Activated CD4-positive, alpha-beta T cell treated with anti-CD3 and anti-CD28 coated beads for 24 hours (primary cell): Measurements from ENCODE around the gene LRRTM4.

Experiments
- DNase-seq, 2 donors: peaks; one replicate each; pipeline ENCODE4 v3.0.0-alpha.2; 2020; ENCODE audit warnings: low read depth in 2 of 2

LRRTM4 gene

DNA sequence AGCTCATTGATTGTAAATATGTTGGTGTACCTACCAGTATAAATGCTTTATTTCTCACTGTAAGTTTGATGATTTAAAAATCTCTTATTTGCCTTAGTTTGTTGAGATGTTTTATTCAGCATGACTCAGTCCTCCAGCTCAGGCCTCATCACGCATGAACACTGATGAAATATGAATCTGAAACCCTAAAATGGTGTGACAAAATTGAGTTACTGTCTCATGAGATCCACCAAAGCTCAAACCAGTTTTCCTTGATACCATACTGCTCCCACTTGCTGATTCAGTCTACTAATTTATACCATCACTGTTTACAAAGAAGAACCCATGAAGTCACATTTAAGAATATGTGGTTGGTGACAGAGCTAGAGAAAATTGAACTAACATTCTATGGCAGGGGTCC, 524.9 kb downstream of the LRRTM4 start:
- DNase-seq = no peak

DNA sequence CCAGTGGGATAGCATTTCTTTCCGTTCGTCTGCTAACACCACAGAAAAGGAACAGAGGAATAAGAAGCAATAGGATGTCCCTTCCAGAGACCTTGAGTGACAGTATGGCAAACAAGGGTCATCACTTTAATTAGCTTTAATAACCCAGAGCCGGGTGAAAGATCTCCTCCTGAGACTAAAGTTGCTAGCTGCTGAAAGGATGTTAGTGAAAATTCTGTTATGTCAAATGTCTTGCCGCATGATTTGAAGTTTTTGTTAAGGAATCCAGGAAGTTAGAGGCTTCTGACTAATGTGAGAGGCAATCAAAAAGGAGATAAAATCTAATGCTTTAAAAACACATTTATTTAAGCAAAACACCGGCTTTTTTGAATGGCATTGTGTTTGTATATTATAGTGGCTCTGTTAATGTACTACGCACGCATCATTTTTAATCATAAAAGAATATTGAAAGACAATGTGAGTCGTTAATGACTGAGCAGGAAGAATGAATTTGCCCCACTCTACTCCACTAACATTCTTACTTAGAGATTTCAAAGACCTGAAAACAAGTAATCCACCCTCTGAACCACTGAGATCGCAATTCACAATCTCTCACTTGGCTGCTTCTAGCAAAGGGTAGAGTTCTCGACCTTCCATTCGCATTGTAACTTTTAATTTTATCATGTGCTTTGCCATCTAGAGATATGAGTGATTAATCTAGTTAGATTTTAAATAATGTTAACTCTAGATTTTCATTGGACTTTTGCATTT, 536.6 kb downstream of the LRRTM4 start:
- no peak for DNase-seq

DNA sequence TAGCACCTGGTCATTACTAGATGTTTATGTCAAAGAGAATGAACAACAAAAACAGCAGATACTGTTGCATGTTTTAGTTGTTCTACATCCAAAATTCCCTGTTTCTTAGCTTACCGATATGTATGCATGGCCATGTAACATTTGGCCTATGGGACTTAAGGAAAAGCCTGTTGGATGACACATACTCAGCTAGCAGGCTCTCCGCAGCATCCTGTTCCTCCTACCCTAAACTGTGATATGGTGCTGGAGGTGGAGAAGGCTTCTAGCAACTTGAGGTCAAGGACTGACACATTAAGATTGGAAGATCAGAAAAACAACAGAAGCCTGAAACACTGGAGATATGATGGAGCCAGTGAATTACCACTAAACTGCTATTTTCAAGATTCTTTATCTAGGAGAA, 537.8 kb downstream of the LRRTM4 start:
- no peak for DNase-seq

DNA sequence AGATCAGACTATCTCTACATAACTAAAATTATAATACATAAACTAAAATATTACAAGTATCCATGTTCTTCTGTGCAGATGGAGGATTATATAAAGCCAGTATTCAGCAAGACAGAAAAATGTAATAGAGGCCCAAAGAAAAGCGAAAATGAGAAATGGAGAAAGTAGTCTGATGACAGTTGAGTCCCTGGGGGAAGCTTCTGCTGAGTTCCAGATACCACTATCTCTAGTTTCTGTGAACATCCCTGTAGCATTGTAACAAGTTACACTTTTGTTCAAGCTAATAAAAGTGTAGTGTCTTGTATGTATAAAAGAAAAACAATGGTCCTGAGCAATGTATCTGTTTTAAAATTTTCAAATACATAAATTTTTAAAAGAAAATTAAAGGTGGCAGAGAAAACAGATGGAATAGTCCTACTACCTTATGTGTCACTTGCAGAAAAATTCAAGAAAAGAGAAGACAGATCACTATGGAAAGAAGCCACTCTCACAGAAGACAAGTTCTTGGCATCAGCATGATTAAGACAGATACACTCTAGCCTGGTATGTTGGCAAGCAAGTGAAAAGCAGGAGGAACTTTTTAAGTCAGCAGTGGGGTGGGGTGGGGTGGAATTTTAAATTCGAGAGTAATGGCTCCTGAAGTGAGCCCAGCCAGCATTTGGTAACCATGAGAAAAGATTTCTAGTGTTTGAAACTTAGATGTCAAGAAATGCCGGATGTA, 541.9 kb downstream of the LRRTM4 start:
- DNase-seq = no peak

DNA sequence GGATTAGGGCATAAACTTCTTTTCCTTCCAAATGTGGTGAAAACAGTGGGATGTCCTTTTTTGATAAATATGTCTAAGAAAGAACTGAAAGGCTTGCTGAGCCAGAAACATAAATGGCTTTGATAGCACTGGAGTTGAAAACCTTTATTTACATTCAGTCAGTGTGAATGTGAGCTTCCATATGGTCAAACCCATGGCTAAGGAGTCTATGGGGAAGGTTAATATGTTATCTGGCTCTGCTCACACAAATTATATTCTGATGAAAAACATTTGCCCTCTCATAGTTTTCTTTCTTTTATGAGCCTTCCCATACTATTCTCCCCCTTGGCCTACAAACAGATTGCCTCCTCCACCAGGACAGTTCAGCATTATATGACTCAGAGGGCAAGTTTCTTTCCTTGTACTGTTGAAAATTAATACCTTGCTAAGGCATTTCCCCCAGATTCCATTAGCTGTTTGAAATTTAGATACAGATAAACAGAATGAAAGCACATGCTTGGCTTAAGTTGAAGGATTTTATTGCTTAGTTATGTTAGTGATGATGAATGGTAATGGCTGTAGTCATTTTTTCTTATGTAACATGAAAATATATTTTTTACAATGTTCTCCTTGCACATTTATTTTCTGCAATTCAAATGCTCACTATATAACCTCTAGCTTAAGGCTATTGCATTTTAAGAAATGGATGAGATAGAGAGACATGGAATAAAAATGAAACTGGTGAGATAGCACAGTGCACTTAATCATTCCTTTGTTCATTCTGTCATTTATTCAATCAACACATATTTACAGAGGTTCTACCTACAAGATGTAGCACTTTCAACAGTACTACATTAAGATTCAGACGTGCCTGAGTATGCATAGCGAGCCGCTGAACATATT, 544.1 kb downstream of the LRRTM4 start:
- no peak for DNase-seq

DNA sequence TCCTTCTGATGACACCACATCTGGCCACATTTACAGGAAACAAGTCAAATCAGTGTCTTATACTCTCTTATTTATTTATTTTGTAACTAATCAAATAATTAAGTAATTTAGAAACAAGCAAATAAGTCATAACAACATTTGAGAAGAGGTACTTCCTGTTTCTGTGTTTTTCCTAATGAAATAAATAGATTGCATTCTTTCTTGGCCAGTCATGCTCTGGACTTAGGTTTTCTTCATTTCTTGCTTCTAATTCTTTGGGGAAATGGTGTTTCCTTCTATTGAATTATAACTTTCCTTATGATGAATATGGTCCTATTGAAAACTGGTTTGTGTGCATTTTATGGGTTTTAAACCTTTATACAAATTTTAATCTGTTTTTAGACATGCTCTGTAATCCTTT, 546.4 kb downstream of the LRRTM4 start:
- no peak for DNase-seq

DNA sequence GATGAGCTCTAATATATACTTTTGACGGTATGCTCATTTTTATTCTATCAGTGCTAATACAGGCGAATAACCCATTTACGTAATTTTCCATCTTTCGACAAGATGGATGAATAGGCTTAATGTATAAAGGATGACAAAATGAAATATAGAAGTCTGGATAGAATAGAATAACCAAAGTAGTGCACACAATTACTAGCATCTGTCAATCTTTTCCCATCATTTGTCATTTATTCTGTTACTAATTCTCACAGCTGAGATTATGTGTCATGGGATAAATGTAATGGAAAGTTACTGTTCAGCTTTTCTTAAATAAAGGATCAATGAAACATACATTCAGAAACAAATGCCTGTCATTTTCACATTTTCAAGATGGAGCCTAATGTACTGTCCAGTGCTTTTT, 548.6 kb downstream of the LRRTM4 start:
- DNase-seq = no peak

DNA sequence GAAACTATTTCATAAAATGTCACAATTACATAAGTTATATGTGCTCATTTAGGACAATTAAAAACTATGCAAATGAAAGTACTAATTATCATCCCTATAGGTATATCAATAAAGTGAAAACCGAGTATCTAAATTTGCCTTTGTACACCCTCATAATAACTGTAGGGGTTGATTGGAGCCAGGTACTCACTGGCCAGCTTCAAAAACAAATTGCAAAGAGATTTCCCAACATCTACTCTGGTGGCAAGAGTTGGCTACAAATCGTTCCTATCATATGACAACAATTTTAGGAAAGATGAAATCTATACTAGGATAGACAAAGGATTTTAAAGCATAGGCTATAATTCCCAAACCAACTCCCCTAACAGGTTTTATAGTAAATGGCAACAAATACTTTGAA, 556.4 kb downstream of the LRRTM4 start:
- DNase-seq = no peak

DNA sequence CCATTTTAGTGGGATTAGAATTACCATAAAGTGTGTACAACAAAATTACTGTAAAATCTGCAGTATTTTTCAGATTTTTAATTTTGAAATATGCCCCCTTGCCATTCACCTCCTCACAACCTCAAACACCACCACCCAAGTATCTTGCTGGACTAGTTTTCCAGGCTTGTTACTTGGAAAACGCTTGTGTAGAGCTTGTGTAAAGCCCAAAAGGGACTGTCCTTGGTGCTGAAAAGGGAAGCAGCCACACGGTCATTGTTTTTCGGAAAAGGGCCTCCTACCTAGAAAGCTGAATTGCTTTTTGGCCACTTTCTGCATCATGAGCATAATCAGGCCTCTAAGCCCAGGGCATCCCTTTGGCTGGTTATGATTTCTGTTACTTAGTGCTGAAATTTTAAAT, 563.4 kb downstream of the LRRTM4 start:
- DNase-seq = no peak

DNA sequence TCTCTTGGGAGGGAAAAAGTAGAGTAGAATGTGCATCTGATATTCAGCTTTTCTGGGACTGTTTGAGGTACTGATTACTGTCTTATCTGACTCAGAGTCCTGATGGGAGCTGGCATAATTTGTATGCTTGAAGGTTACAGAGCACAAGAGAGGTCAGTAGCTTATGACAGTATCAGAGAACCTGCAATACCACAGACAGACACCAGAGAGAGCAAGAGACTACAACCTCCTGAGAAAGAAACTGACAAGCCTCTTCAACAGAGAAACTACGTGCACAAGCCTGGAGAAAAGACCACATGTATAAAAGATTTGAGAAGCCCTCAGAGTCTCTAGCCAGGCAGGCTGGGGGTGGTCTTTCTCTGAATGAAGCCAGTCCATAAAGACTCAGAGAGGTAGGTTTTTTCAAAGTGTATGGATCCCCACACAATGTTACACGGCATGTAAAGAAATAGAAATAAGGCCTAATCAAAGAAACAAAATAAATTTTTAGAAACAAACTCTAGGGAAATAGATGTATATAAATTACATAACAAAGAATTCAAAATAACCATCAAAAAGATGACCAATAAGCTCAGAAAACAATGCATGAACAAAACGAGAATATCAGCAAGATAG, 568.3 kb downstream of the LRRTM4 start:
- DNase-seq = no peak

DNA sequence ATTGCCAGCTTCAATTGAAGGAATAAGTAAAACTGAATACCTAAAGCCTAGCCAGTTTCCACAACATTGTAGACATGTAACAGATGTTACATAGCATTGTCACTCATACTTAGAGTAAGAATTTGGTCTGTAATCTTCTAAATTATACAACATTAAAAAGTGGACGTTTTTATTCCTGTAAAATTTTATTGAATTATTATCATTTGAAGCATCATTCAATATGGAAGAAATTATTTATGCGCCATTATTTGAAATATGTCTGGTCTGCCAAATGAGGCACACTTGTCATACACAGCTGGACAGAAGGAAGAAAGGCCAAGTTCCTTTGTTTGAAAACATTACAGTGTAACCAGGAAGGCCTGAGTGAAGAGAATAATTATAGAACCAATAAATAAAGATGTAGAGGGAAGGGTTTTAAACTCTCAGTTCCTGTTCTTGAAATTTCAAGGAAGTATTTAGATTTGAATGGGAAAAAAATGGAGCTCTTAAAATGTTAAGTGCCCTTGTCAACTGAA, 575.5 kb downstream of the LRRTM4 start:
- DNase-seq = no peak

DNA sequence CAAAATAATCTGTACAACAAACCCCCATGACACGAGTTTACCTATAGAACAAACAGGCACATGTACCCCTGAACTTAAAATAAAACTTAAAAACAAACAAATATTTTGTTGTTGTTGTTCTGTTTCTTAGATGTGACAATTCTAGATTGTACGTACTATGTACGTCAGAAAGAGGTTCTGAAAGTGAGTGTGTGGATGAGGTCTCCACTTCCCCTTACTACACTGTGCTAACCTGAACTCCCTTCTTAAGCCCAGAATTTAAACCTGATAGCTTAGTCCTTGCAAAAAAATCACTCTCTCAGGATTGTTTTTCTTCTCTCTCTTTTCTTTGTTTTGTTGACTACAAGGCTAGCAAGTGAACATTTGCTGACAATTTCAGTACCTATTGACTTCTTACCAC, 581.6 kb downstream of the LRRTM4 start:
- no peak for DNase-seq

DNA sequence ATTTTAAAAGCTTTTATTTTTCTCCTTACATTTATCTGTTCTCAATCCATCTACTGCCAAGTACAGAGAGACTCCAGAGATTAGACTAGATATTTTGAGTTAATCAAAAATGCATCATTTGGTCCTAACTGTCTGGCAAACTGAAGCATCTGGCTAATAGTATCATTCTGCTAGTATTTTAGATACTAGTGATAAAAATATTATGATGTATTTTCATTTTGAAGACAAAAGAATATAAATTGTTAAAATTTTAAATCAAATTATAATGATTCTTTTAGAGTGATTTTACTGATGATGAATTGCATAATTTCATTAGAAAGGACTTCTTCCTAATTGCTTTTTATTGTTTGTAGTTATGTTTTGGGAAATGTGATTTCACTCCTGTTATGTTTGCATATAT, 584.0 kb downstream of the LRRTM4 start:
- DNase-seq = no peak

DNA sequence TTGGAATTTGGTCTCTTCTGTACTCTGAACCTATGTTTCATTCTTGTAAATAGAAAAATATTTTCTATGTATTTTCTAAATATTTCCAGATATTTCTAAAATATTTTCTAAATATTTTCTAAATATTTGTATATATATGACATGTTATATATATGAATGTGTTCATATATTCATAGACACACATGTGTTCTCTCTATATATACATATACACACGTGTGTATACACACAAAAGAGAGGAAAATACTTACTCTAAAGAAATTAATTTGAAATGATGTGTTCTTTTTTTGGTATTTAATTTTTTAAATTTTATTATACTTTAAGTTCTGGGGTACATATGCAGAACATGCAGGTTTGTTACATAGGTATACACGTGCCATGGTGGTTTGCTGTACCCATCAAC, 589.6 kb downstream of the LRRTM4 start:
- no peak for DNase-seq

DNA sequence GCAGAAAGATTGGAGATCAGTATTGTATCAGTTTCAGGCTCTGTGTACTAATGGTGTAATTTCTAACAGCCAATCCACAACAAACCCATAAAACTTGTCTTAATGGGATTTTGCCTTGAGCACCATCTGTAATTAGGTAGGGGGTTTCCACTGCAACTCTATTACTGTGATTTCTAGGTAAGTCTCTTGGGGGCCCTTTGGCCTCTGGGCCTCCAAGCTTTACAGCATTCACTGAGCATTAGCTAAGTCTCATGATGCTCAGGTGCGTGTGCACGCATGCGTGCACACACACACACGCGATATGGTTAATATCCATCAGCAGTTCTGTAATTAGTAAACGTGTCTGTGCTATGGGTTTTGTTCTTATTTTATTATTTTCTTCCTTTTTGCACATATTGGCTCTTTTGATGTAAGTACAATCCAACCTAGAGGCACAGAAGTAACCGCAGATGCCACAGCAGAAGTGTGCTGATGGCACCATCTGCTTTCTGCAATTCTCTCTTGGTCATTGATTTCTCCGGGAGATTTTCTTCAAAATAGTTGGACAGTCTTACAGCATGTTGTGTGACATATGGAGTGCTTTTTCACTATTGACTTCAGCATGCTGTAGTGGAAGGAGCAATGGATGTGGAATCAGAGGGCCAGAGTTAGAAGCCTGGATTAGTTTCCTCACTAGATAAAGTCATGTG, 592.0 kb downstream of the LRRTM4 start:
- DNase-seq = no peak

DNA sequence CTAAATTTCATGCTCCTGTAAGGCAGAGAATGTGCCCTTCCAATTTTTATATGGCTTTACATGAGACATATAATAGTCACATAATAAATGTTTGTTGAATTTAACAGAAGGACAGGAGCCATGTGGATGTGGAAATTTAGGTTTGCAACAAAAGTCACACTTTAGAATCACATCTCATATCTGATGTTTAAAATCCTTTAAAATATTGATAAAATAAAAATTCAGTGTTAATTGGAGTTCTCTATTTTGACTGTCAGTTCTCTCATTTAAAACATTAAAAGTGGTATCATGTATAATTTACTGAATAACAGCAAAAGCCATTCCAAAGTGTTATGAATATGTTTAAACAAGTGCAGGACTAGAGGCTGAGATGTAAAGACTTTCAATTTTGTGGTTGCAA, 594.1 kb downstream of the LRRTM4 start:
- DNase-seq = no peak

DNA sequence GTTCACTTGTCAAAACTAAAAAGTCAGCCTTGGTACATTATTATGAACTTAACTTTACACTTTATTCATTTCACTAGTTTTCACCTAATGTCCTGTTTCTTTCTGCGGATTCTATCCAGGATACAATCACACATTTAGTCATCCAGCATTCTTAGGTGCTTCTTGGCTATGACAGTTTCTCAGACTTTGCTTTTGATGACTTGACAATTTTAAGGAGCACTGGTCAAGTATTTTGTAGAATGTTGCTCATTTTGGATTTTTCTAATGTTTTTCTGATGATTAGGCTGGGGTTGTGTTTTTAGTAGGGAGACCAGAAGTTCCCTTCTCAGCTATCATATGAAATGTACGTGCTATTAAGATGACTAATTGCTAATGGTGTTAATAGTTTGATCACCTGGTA, 601.2 kb downstream of the LRRTM4 start:
- no peak for DNase-seq

DNA sequence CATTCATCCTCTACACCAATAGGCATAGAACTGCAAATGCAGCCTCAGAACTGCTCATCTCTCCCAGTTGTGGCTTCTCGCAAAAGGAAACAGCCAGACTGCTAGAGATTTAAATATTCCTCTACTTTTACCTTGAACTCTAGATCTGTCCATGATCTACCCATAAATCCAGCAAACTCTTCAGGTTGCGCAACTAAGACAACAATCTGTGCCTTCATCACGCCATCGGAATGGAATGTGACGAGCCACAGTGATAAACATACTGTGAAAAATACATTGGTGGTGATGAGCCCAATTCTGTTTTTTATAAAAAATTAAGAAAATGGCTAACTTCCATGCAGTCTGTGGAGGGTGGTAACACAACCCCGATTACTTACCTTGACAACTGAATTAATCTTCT, 626.7 kb downstream of the LRRTM4 start:
- no peak for DNase-seq

DNA sequence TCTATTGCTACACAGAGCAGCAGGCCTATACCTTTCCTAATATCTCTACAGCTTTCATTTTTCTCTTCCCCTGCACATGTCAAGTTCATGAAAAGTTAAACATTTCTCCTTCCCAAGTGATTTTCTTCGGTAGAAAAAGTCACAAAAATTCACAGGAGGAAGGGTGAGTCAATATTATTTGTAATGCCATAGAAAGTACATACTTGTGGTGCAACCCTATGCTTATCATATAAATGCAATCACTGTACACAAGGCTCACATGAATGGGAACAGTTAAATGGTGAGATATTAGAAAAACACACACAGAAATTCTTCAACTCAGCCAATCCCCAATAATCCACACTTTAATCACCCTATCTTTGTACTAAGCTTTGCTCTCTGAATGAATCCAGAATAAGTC, 651.6 kb downstream of the LRRTM4 start:
- no peak for DNase-seq

DNA sequence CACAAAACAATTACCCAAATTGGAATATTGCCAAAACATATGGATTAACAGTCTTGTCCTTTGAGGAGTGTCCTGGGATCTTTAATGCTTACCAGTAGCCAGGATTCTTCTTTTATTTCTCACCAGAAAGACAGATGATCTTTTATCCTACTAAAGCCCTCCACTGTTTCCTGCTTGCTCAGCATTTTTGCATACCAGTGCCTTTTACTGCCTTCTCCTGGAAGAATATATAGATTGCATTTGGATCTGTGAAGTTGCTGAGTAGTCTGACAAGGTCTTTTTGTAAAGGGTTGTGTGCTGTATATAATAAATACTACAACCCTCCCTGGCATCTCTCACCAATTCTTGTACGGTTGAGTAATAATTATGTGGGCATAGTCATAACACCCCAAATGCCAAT, 652.2 kb downstream of the LRRTM4 start:
- DNase-seq = no peak

DNA sequence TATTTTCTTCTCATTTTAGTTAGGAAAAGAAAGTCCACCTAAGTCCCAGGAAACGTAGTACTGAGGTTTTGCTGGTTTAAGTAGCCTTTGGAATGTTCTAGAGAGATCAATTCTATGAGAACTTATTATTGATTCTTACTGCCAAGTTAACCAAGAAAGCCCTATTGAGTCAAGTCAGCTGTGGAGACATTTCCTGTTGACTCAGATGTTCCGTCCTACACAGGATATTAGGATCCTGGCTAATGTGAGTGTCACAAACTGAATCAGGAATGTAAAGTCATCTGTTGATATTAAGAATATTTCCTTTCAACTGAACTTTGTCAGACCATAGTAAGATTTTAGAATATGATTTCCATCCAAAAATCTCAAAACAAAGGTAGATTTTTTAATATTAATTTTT, 654.3 kb downstream of the LRRTM4 start:
- DNase-seq = no peak
